NCI-H526 (cell line): ENCODE measurements around the gene RBFOX2.

Experiments used
- DNase-seq, 2 experiments: peaks; one replicate each; lab custom pipeline; 2025; lab: John Stamatoyannopoulos, UW

Gene RBFOX2

GRCh38 chr22:35863432-35863831 is 165.2 kb downstream of the RBFOX2 start:
- DNase-seq = no peak

- no peak for DNase-seq
Observed at GRCh38 chr22:35862697-35863096, 165.9 kb downstream of the RBFOX2 start.

GRCh38 chr22:35861451-35861850 is 167.2 kb downstream of the RBFOX2 start:
- DNase-seq = no peak

GRCh38 chr22:35860837-35861236 is 167.8 kb downstream of the RBFOX2 start:
- DNase-seq = no peak

- DNase-seq = no peak
Observed at GRCh38 chr22:35860087-35860733, 168.4 kb downstream of the RBFOX2 start.

GRCh38 chr22:35854334-35854733 is 174.3 kb downstream of the RBFOX2 start:
- DNase-seq = no peak

GRCh38 chr22:35852076-35852475 is 176.5 kb downstream of the RBFOX2 start:
- DNase-seq = no peak

GRCh38 chr22:35850831-35851230 is 177.8 kb downstream of the RBFOX2 start:
- DNase-seq = no peak

GRCh38 chr22:35846804-35847203 is 181.8 kb downstream of the RBFOX2 start:
- no peak for DNase-seq

GRCh38 chr22:35844886-35845285 is 183.7 kb downstream of the RBFOX2 start:
- DNase-seq = no peak

GRCh38 chr22:35842954-35843353 is 185.7 kb downstream of the RBFOX2 start:
- DNase-seq = peak in 1 of 2 experiments; percentile 37

- DNase-seq = no peak
Observed at GRCh38 chr22:35842519-35842913, 186.1 kb downstream of the RBFOX2 start.

- no peak for DNase-seq
Observed at GRCh38 chr22:35841907-35842518, 186.6 kb downstream of the RBFOX2 start.

GRCh38 chr22:35840302-35840739 is 188.3 kb downstream of the RBFOX2 start:
- peak; percentile 93 to 95 for DNase-seq

- peak; percentile 18 to 39 for DNase-seq
Observed at GRCh38 chr22:35839841-35840301, 188.8 kb downstream of the RBFOX2 start.

- DNase-seq = peak in 1 of 2 experiments; percentile 36
Observed at GRCh38 chr22:35838855-35839576, 189.6 kb downstream of the RBFOX2 start.

- DNase-seq = no peak
Observed at GRCh38 chr22:35837101-35837727, 191.4 kb downstream of the RBFOX2 start.

- peak in 1 of 2 experiments; percentile 27 for DNase-seq
Observed at GRCh38 chr22:35835998-35836691, 192.5 kb downstream of the RBFOX2 start.

- DNase-seq = no peak
Observed at GRCh38 chr22:35835267-35835997, 193.2 kb downstream of the RBFOX2 start.

GRCh38 chr22:35834061-35834460 is 194.6 kb downstream of the RBFOX2 start:
- no peak for DNase-seq

GRCh38 chr22:35830305-35830704 is 198.3 kb downstream of the RBFOX2 start:
- DNase-seq = no peak
